GM12874 (cell line): ENCODE results near the gene LUM.

ENCODE experiments used
- TF ChIP-seq, protein P1 (sequence below): IDR thresholded peaks from 2 replicates; pipeline ENCODE4 v1.5.1; 2011; ENCODE audit warnings: low read depth, mild to moderate bottlenecking, control low read depth, low read length, moderate library complexity; ENCODE audit not compliant: insufficient read depth

The LUM gene

DNA sequence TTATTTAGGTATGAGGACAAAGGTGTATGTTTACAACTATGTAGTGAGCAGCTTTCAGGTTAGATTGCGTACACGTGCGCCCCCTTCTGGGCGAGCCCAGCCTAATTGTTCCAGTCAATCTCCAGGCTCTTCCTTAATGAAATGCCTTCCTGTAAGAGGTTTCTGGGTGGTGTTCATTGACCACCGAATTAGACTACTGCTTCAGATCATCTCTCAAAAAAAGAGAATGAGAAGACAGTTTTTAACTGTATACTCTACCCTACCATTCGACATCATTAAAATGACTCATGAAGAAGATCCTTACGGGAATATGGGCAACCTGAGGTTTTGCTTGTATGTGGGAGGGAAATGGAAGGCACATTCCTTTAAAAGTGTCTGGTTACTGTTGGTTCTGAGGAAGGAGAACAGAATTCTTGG, 2.1 kb downstream of the LUM start:
- TF ChIP-seq, protein P1, sequence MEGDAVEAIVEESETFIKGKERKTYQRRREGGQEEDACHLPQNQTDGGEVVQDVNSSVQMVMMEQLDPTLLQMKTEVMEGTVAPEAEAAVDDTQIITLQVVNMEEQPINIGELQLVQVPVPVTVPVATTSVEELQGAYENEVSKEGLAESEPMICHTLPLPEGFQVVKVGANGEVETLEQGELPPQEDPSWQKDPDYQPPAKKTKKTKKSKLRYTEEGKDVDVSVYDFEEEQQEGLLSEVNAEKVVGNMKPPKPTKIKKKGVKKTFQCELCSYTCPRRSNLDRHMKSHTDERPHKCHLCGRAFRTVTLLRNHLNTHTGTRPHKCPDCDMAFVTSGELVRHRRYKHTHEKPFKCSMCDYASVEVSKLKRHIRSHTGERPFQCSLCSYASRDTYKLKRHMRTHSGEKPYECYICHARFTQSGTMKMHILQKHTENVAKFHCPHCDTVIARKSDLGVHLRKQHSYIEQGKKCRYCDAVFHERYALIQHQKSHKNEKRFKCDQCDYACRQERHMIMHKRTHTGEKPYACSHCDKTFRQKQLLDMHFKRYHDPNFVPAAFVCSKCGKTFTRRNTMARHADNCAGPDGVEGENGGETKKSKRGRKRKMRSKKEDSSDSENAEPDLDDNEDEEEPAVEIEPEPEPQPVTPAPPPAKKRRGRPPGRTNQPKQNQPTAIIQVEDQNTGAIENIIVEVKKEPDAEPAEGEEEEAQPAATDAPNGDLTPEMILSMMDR = peak; percentile 71

DNA sequence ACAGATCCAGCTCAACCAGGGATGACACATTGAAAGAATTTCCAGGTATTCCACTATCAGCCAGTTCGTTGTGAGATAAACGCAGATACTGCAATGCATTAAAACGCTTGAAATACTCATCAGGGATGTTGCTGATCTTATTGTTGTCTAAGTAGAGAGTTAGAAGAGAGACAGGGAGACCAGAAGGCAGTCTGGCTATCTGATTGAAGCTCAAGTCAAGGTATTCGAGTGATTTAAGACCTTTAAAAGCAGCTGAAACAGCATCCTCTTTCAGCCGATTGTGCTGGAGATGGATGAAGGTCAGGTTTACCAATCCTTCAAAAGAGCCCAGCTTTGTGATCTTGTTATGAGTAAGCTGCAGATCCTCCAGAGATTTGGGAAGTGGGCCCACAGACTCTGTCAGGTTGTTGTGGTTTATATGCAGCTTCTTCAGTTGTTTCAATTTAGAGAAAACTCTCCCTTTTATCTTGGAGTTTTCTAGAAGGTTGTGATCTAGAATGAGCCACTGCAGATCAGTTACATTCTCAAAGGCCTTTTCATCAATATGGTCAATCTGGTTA, 3.0 kb downstream of the LUM start:
- TF ChIP-seq, protein P1 = no peak

DNA sequence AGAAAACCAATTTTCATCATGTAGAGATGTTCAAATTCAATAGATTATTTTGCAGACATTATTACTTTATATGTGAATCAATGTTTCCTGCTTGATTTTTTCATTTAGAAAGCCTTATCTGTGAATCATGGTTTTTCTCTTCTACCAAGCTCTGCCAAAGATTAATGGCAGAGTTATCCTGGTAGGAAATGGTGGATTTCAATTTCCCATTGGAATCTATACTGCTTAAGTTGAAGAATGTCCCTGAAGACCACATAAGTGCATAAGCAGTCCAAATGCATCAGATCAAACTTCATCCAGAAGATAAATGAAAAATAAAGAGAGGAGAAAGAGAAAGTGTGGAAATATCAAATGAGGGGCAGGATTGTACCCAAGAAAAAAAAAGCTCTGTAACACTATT, 5.0 kb downstream of the LUM start:
- TF ChIP-seq, protein P1 = no peak

DNA sequence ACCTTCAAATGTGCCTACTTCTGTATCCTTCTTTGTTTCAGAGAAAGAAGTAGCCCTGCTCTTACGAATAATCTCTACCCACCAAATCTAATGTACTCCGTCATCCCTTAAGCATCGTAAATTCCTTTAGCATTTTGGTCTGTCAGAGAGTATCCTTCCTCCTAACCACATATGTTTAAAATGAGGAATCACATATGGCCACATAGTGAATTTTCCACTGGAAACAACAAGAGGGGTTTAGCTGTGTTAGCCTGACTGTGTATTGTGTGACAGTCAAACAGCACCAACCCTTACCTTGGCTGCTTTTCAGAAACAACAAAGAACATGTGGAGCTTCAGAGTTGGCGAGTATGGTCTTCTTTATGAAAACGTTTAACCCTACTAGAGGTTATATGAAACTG, 5.5 kb downstream of the LUM start:
- TF ChIP-seq, protein P1 = no peak

DNA sequence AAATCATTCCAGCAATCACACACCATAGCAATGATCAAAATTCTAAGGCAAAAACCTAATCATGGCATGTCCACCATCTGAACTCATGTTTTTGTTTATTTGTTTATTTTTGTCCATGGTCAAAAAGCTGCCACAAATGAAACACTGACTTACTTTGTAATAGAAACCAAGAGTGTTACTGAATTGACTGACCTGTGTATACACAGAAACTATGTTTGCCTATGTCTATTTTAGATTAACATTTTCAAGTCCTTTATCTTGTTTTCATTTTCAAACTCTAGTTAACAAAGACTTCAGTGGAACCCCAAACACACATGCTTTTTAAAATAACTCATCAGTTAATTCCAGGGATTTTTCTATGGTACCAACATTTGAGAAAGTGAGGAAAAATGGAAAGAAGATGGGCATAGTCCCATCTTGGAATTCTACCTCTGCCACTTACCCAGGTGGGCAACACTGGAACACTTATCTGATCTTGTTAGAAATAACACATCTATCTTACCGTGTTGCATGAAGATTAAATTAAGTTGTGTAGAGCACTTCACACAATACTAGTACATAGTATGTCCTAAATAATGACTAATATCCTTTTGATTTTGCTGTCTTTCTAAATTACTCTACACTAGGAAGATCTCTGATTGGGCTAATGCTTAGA, 6.4 kb downstream of the LUM start:
- TF ChIP-seq, protein P1 = no peak

DNA sequence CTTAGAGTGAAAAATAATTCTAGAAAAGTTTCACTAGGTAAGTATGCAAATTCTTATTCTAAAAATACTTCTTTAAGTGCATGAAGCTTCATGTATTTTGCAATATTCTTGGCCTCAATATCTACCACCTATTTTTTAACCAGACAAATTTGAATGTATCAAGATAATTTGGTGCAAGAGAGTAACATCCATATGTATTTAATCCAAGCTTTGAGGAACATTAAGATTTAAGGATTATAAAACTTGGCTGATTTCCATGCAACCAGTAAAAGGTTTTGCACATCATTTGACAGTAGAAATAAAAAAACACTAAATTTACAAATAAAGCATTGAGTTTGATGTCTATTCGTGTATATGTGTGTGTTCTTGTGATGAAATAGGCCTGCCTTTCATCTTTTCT, 7.7 kb downstream of the LUM start:
- TF ChIP-seq, protein P1 = no peak

DNA sequence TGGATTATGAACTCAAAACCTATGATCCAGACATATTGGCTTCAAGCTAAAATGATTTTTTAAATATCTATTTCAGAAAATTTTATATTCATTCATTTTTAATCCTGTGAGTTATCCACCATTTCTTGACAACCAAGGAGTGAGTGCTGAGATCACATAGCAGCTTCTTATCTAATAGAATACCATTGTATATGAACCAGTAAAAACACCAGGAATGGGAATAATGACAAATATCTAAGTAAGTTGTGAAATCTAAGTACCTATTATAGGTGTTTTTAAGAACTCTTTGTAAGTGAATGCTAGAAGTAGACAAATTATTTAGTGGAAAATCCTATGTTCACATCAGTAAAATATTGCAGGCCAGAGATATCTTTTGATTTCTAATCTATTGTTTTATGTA, 8.2 kb downstream of the LUM start:
- TF ChIP-seq, protein P1 = no peak
